HEK293 (cell line): ENCODE results near the gene FLNC.
A peak's percentile ranks its signal among the peaks of the same experiment; 100 is the strongest.

Source experiments
- CTCF ChIA-PET: fragments of 350-600 bp; formaldehyde crosslinking; extraction: SDS; loops from one replicate; lab custom pipeline; 2021; ENCODE audit warnings: antibody characterized with exemption; lab: Yijun Ruan, JAX
- POLR2A ChIA-PET: fragments of 300-600 bp; formaldehyde crosslinking; extraction: SDS; loops from one replicate; lab custom pipeline; 2020; ENCODE audit warnings: antibody characterized with exemption, inconsistent platforms; lab: Yijun Ruan, JAX
- H3K27ac ChIP-seq: fragments of 200-500 bp; sonication (Bioruptor generic); 2 replicates; pipeline ENCODE4 v1.5.1; 2014; ENCODE audit warnings: low read depth, low read length, control low read depth, inconsistent platforms; ENCODE audit errors: extremely low read depth
- H3K36me3 ChIP-seq, 2 experiments: fragments of 200-500 bp in 1 of 2; sonication (Bioruptor generic) in 1 of 2; 1 replicate in 1 of 2; 2 replicates in 1 of 2; pipeline ENCODE4 v1.5.1; 2014 to 2017; ENCODE audit warnings: inconsistent platforms in 2 of 2, low read length in 2 of 2; ENCODE audit not compliant: control insufficient read depth in 2 of 2, insufficient read depth in 1 of 2
- H3K4me1 ChIP-seq: fragments of 200-500 bp; sonication (Bioruptor generic); 2 replicates; pipeline ENCODE4 v1.5.1; 2014; ENCODE audit warnings: mild to moderate bottlenecking, low read length, inconsistent platforms; ENCODE audit not compliant: control insufficient read depth, insufficient read depth
- H3K4me3 ChIP-seq: 2 replicates; pipeline ENCODE4 v1.5.1; 2011; ENCODE audit warnings: low read depth, mild to moderate bottlenecking, control low read depth, low read length, moderate library complexity
- H3K9me3 ChIP-seq: fragments of 200-500 bp; sonication (Bioruptor generic); 2 replicates; pipeline ENCODE4 v1.5.1; 2014; ENCODE audit warnings: low read depth, low read length, inconsistent platforms; ENCODE audit not compliant: control insufficient read depth, insufficient read depth
- GLIS2 ChIP-seq: fragments of 450-650 bp; formaldehyde crosslinking; IDR thresholded peaks from 2 replicates; pipeline ENCODE4 v1.5.1; 2016; ENCODE audit warnings: missing biosample characterization, missing genetic modification characterization
- KLF10 ChIP-seq: fragments of 450-650 bp; IDR thresholded peaks from 2 replicates; pipeline ENCODE4 v1.5.1; 2018; ENCODE audit warnings: missing biosample characterization, mild to moderate bottlenecking, missing genetic modification characterization
- PRDM1 ChIP-seq: fragments of 450-650 bp; formaldehyde crosslinking; IDR thresholded peaks from 2 replicates; pipeline ENCODE4; 2016; ENCODE audit warnings: missing biosample characterization, missing genetic modification characterization
- ZBTB7A ChIP-seq: fragments of 450-650 bp; formaldehyde crosslinking; IDR thresholded peaks from 2 replicates; pipeline ENCODE4 v1.5.1; 2016; ENCODE audit warnings: low read depth, missing biosample characterization, missing genetic modification characterization
- ZFHX2 ChIP-seq: fragments of 450-650 bp; formaldehyde crosslinking; conservative IDR thresholded peaks from 2 replicates; pipeline ENCODE4 v1.5.1; 2016; ENCODE audit warnings: missing biosample characterization, missing genetic modification characterization
- ZFP37 ChIP-seq: fragments of 450-650 bp; formaldehyde crosslinking; IDR thresholded peaks from 2 replicates; pipeline ENCODE4 v1.5.1; 2016; ENCODE audit warnings: missing biosample characterization, missing genetic modification characterization
- ZNF121 ChIP-seq: fragments of 450-650 bp; formaldehyde crosslinking; IDR thresholded peaks from 2 replicates; pipeline ENCODE4 v1.5.1; 2016; ENCODE audit warnings: missing biosample characterization, missing genetic modification characterization
- ZNF132 ChIP-seq: fragments of 450-650 bp; formaldehyde crosslinking; IDR thresholded peaks from 2 replicates; pipeline ENCODE4 v1.5.1; 2017; ENCODE audit warnings: missing biosample characterization, missing genetic modification characterization, borderline replicate concordance
- ZNF157 ChIP-seq: fragments of 450-650 bp; formaldehyde crosslinking; IDR thresholded peaks from 2 replicates; pipeline ENCODE4 v1.5.1; 2016; ENCODE audit warnings: missing biosample characterization, missing genetic modification characterization
- ZNF473 ChIP-seq: fragments of 450-650 bp; formaldehyde crosslinking; IDR thresholded peaks from 2 replicates; pipeline ENCODE4 v1.5.1; 2017; ENCODE audit warnings: missing biosample characterization, missing genetic modification characterization
- ZNF521 ChIP-seq: fragments of 450-650 bp; formaldehyde crosslinking; IDR thresholded peaks from 2 replicates; pipeline ENCODE4 v1.5.1; 2017; ENCODE audit warnings: missing biosample characterization, mild to moderate bottlenecking, missing genetic modification characterization
- ZNF561 ChIP-seq: fragments of 450-650 bp; IDR thresholded peaks from 2 replicates; pipeline ENCODE4 v1.5.1; 2018; ENCODE audit warnings: missing biosample characterization, missing genetic modification characterization, borderline replicate concordance
- ZNF600 ChIP-seq: fragments of 450-650 bp; formaldehyde crosslinking; IDR thresholded peaks from 2 replicates; pipeline ENCODE4 v1.5.1; 2016; ENCODE audit warnings: missing biosample characterization, missing genetic modification characterization
- ZNF664 ChIP-seq: fragments of 450-650 bp; formaldehyde crosslinking; IDR thresholded peaks from 2 replicates; pipeline ENCODE4 v1.5.1; 2016; ENCODE audit warnings: missing biosample characterization, missing genetic modification characterization
- TF ChIP-seq, protein P1 (sequence below): fragments of 450-650 bp; formaldehyde crosslinking; IDR thresholded peaks from 2 replicates; pipeline ENCODE4 v1.5.1; 2016; ENCODE audit warnings: missing biosample characterization, missing genetic modification characterization
- TF ChIP-seq, protein P2 (sequence below): fragments of 450-650 bp; formaldehyde crosslinking; IDR thresholded peaks from 2 replicates; pipeline ENCODE4 v1.5.1; 2017; ENCODE audit warnings: missing biosample characterization, missing genetic modification characterization
- TF ChIP-seq, protein P3 (sequence below): fragments of 450-650 bp; formaldehyde crosslinking; IDR thresholded peaks from 2 replicates; pipeline ENCODE4 v1.5.1; 2016; ENCODE audit warnings: missing biosample characterization, missing genetic modification characterization
- TF ChIP-seq, protein P4 (sequence below): fragments of 450-650 bp; formaldehyde crosslinking; IDR thresholded peaks from 2 replicates; pipeline ENCODE4 v1.5.1; 2016; ENCODE audit warnings: missing biosample characterization, missing genetic modification characterization
- TF ChIP-seq, protein P5 (sequence below): fragments of 450-650 bp; formaldehyde crosslinking; IDR thresholded peaks from 2 replicates; pipeline ENCODE4 v1.5.1; 2016; ENCODE audit warnings: missing biosample characterization, missing genetic modification characterization
- TF ChIP-seq, protein P6 (sequence below): fragments of 450-650 bp; formaldehyde crosslinking; optimal IDR thresholded peaks from 2 replicates; pipeline ENCODE3; 2016; ENCODE audit warnings: missing biosample characterization, mild to moderate bottlenecking, missing genetic modification characterization

FLNC gene

DNA sequence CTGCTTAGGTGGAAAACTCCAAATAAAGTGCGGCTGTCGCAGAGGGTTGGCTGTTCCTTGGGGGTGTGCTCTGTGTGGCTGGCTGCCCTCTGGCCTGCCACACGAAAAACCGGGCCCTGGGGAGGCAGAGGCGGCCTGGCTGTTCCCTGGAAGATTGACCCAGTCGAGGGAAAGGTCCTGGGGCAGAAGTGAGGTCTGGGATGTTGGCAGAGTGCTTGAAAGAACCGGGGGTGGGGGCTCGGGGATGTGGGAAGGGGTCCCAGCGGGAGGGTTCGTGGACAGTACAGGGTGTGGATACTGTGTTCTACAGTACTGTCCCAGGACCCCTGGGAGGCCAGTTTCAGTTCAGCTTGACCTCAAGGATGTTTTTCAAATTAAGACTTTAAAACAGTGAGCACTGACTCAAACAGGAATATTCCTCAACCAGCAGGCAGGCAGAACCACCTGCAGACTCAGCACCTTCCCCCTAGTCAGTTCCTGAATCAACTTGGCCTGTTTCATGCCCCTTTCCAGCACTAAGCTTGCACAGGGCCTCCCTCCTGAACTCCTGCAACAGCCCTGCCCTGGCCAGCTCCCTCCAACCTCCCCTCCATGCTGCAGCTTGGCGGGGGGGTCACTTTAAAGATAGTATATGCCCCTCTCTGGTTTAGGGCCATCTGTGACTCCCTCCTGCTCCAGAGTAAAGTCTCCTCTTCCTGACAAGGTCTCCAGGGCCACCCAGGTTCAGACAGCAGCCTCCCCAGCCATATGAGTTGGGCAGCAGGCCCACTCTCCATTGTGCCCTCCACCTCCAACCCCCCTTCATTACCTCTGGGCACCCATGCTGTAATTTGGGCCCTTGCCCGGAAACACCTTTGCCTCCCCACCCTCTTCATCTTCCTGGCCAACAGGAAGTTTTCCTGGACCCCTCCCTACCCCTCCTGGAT lies 29.3 kb downstream of the FLNC start (continued):
- TF ChIP-seq, protein P1, sequence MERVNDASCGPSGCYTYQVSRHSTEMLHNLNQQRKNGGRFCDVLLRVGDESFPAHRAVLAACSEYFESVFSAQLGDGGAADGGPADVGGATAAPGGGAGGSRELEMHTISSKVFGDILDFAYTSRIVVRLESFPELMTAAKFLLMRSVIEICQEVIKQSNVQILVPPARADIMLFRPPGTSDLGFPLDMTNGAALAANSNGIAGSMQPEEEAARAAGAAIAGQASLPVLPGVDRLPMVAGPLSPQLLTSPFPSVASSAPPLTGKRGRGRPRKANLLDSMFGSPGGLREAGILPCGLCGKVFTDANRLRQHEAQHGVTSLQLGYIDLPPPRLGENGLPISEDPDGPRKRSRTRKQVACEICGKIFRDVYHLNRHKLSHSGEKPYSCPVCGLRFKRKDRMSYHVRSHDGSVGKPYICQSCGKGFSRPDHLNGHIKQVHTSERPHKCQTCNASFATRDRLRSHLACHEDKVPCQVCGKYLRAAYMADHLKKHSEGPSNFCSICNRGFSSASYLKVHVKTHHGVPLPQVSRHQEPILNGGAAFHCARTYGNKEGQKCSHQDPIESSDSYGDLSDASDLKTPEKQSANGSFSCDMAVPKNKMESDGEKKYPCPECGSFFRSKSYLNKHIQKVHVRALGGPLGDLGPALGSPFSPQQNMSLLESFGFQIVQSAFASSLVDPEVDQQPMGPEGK (tag by site-specific recombination), result 0 out of 2 replicates have a peak, but pooled peaks have one; percentile 35

DNA sequence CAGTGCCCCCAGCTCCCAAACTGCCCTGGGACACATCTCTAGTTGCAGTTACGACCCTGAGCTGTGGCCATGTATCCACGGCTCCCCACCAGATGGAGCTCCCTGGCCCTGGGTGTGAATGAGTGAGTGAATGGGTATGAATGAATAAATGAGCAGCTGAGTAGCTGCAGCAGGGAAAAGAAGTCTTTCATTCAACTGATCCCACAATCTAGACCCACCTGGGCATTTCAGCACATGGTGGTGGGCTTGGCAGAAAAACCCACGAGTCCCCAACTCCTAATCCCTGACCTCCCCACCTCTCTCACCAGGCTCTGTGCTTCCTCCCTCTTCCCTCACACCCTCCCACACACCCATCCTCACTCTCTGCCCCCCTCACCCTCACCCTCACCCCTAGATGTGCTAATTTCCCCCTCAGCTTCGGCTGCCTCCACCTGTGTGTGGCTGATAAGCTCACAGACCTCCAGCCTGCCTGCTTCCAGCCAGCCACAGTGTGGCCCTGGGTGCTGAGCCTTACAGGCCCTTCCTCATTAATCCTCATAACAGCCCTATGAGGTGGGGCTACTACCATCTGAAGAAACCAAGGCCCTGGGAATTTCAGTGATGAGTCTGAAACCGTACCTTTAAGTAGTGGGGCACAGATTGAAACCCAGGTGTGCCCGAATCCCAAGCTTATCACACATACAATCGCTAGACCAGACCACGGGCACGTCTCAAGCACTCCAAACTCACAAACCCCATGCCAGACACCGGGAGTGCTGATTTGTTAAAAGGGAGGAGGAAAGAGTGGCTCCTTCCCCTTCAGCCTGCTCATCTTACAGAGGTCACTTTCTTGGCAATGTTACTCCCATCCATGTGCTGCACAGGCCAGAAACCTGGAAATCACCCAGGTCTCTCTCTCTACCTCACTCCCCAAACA lies 30.2 kb downstream of the FLNC start:
- no peaks in the 10 kb centered on the region for H3K9me3 ChIP-seq
- peaks cover 6 to 31% of the 10 kb centered on the region in 2 experiments; a peak in 2 of 3 replicates for H3K36me3 ChIP-seq
- no peak overlapping the region for H3K4me3 ChIP-seq
- ChIA-PET CTCF (interaction anchor here (0.6 to 1.9 kb wide), 6 partner anchors 14 to 152 kb away, joined by 3 to 6 read pairs (median 4); no protein-coding TSS in a partner anchor), POLR2A (no interaction called here)
- no peaks in the 10 kb centered on the region for H3K4me1 ChIP-seq
- H3K27ac ChIP-seq, result no peak overlapping the region
- TF ChIP-seq, protein P2, sequence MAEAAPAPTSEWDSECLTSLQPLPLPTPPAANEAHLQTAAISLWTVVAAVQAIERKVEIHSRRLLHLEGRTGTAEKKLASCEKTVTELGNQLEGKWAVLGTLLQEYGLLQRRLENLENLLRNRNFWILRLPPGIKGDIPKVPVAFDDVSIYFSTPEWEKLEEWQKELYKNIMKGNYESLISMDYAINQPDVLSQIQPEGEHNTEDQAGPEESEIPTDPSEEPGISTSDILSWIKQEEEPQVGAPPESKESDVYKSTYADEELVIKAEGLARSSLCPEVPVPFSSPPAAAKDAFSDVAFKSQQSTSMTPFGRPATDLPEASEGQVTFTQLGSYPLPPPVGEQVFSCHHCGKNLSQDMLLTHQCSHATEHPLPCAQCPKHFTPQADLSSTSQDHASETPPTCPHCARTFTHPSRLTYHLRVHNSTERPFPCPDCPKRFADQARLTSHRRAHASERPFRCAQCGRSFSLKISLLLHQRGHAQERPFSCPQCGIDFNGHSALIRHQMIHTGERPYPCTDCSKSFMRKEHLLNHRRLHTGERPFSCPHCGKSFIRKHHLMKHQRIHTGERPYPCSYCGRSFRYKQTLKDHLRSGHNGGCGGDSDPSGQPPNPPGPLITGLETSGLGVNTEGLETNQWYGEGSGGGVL (tag by site-specific recombination), result peak; percentile 96
- TF ChIP-seq GLIS2 (tag by site-specific recombination) (no peak), ZNF121 (tag by site-specific recombination) (no peak), ZNF132 (no peak), ZFHX2 (peak; percentile 76), ZNF600 (0 out of 2 replicates have a peak, but pooled peaks have one; percentile 11), ZFP37 (tag by site-specific recombination) (no peak), ZNF561 (tag by site-specific recombination) (no peak), PRDM1 (no peak; the same call in 1 of the 2 replicates), ZNF473 (no peak), ZNF157 (no peak), ZBTB7A (tag by site-specific recombination) (no peak), ZNF664 (tag by site-specific recombination) (peak; percentile 95), ZNF521 (no peak), KLF10 (tag by site-specific recombination) (no peak)
- TF ChIP-seq, protein P3, sequence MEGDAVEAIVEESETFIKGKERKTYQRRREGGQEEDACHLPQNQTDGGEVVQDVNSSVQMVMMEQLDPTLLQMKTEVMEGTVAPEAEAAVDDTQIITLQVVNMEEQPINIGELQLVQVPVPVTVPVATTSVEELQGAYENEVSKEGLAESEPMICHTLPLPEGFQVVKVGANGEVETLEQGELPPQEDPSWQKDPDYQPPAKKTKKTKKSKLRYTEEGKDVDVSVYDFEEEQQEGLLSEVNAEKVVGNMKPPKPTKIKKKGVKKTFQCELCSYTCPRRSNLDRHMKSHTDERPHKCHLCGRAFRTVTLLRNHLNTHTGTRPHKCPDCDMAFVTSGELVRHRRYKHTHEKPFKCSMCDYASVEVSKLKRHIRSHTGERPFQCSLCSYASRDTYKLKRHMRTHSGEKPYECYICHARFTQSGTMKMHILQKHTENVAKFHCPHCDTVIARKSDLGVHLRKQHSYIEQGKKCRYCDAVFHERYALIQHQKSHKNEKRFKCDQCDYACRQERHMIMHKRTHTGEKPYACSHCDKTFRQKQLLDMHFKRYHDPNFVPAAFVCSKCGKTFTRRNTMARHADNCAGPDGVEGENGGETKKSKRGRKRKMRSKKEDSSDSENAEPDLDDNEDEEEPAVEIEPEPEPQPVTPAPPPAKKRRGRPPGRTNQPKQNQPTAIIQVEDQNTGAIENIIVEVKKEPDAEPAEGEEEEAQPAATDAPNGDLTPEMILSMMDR, result 0 out of 2 replicates have a peak, but pooled peaks have one; percentile 34
- TF ChIP-seq, protein P4, sequence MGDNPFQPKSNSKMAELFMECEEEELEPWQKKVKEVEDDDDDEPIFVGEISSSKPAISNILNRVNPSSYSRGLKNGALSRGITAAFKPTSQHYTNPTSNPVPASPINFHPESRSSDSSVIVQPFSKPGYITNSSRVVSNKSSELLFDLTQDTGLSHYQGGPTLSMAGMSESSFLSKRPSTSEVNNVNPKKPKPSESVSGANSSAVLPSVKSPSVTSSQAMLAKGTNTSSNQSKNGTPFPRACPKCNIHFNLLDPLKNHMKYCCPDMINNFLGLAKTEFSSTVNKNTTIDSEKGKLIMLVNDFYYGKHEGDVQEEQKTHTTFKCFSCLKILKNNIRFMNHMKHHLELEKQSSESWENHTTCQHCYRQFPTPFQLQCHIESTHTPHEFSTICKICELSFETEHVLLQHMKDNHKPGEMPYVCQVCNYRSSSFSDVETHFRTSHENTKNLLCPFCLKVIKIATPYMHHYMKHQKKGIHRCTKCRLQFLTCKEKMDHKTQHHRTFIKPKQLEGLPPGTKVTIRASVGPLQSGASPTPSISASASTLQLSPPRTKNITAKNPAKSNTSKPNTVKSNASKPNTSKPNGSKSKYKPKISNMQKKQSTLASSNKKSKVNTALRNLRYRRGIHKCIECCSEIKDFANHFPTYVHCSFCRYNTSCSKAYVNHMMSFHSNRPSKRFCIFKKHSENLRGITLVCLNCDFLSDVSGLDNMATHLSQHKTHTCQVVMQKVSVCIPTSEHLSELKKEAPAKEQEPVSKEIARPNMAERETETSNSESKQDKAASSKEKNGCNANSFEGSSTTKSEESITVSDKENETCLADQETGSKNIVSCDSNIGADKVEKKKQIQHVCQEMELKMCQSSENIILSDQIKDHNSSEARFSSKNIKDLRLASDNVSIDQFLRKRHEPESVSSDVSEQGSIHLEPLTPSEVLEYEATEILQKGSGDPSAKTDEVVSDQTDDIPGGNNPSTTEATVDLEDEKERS, result no peak
- TF ChIP-seq, protein P5, sequence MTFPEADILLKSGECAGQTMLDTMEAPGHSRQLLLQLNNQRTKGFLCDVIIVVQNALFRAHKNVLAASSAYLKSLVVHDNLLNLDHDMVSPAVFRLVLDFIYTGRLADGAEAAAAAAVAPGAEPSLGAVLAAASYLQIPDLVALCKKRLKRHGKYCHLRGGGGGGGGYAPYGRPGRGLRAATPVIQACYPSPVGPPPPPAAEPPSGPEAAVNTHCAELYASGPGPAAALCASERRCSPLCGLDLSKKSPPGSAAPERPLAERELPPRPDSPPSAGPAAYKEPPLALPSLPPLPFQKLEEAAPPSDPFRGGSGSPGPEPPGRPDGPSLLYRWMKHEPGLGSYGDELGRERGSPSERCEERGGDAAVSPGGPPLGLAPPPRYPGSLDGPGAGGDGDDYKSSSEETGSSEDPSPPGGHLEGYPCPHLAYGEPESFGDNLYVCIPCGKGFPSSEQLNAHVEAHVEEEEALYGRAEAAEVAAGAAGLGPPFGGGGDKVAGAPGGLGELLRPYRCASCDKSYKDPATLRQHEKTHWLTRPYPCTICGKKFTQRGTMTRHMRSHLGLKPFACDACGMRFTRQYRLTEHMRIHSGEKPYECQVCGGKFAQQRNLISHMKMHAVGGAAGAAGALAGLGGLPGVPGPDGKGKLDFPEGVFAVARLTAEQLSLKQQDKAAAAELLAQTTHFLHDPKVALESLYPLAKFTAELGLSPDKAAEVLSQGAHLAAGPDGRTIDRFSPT (tag by site-specific recombination), result no peak
- TF ChIP-seq, protein P6, sequence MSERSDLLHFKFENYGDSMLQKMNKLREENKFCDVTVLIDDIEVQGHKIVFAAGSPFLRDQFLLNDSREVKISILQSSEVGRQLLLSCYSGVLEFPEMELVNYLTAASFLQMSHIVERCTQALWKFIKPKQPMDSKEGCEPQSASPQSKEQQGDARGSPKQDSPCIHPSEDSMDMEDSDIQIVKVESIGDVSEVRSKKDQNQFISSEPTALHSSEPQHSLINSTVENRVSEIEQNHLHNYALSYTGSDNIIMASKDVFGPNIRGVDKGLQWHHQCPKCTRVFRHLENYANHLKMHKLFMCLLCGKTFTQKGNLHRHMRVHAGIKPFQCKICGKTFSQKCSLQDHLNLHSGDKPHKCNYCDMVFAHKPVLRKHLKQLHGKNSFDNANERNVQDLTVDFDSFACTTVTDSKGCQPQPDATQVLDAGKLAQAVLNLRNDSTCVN, result no peak
